Stimulated activated CD8-positive, alpha-beta memory T cell treated with anti-CD3 and anti-CD28 coated beads, Interleukin-7, amount 100 ng/mL, for 4 hours (primary cell): ENCODE measurements around the gene COL15A1.
"Not testable (repeated sequence)": the region's sequence is repeated elsewhere in the genome, so short reads cannot be mapped to it uniquely, and the experiment has no call there.

Experiments used
- DNase-seq, 2 donors: peaks; one replicate each; pipeline ENCODE4 v3.0.0-alpha.2; 2020; ENCODE audit warnings: low read depth in 2 of 2

Gene COL15A1

GRCh38 chr9:98943682-98944056, at the start of gene COL15A1:
TSS of gene COL15A1 (plus strand) at chr9:98943907. CDS start at chr9:98944062, 155 bp downstream.
- DNase-seq: no peak

GRCh38 chr9:98894171-98894570, 49.5 kb upstream of the COL15A1 start:
- no peak for DNase-seq

GRCh38 chr9:98894761-98895160, 48.9 kb upstream of the COL15A1 start:
- no peak for DNase-seq

- DNase-seq: no peak
These were observed 47.1 kb upstream of the COL15A1 start for GRCh38 chr9:98896632-98897031.

- no peak for DNase-seq
These were observed 46.0 kb upstream of the COL15A1 start for GRCh38 chr9:98897745-98898144.

- DNase-seq: no peak
These were observed 44.2 kb upstream of the COL15A1 start for GRCh38 chr9:98899408-98900056.

GRCh38 chr9:98900244-98900643, 43.5 kb upstream of the COL15A1 start:
- DNase-seq: no peak

- no peak for DNase-seq
These were observed 43.0 kb upstream of the COL15A1 start for GRCh38 chr9:98900725-98901124.

GRCh38 chr9:98901843-98902242, 41.9 kb upstream of the COL15A1 start:
- not testable (repeated sequence) for DNase-seq

- no peak for DNase-seq
These were observed 41.2 kb upstream of the COL15A1 start for GRCh38 chr9:98902516-98902915.

GRCh38 chr9:98902925-98903324, 40.8 kb upstream of the COL15A1 start:
- DNase-seq: no peak

GRCh38 chr9:98903961-98904411, 39.7 kb upstream of the COL15A1 start:
- no peak for DNase-seq

- DNase-seq: no peak
These were observed 38.7 kb upstream of the COL15A1 start for GRCh38 chr9:98905015-98905414.

GRCh38 chr9:98906273-98907040, 37.2 kb upstream of the COL15A1 start:
- no peak for DNase-seq

- DNase-seq: no peak
These were observed 36.7 kb upstream of the COL15A1 start for GRCh38 chr9:98907055-98907454.

GRCh38 chr9:98908897-98909634, 34.6 kb upstream of the COL15A1 start:
- no peak for DNase-seq

GRCh38 chr9:98909935-98910334, 33.8 kb upstream of the COL15A1 start:
- no peak for DNase-seq

GRCh38 chr9:98911042-98911441, 32.7 kb upstream of the COL15A1 start:
- DNase-seq: no peak

GRCh38 chr9:98911738-98912137, 32.0 kb upstream of the COL15A1 start:
- not testable (repeated sequence) for DNase-seq

GRCh38 chr9:98912450-98912849, 31.3 kb upstream of the COL15A1 start:
- no peak for DNase-seq

GRCh38 chr9:98913044-98913443, 30.7 kb upstream of the COL15A1 start:
- DNase-seq: no peak

GRCh38 chr9:98913705-98914104, 30.0 kb upstream of the COL15A1 start:
- DNase-seq: no peak

GRCh38 chr9:98915599-98915998, 28.1 kb upstream of the COL15A1 start:
- no peak for DNase-seq
